GM12865 (cell line): ENCODE results near the gene CACTIN.

Source experiments
- DNase-seq: peaks from one replicate; pipeline ENCODE4 v3.0.0; 2010; ENCODE audit warnings: low read depth
- H3K4me3 ChIP-seq: 2 replicates; pipeline ENCODE4 v1.5.1; 2011; ENCODE audit warnings: mild to moderate bottlenecking, low read depth, low read length, control low read depth
- TF ChIP-seq, protein P1 (sequence below): IDR thresholded peaks from 2 replicates; pipeline ENCODE4 v1.5.1; 2011; ENCODE audit warnings: low read length, control low read depth, low read depth, inconsistent platforms; ENCODE audit not compliant: insufficient read depth; ENCODE audit errors: missing control alignments

The CACTIN gene

GRCh38 chr19:3643674-3644313, 17.2 kb upstream of the CACTIN start:
- H3K4me3 ChIP-seq: no peak overlapping the region
- DNase-seq: no peak
- TF ChIP-seq, protein P1, sequence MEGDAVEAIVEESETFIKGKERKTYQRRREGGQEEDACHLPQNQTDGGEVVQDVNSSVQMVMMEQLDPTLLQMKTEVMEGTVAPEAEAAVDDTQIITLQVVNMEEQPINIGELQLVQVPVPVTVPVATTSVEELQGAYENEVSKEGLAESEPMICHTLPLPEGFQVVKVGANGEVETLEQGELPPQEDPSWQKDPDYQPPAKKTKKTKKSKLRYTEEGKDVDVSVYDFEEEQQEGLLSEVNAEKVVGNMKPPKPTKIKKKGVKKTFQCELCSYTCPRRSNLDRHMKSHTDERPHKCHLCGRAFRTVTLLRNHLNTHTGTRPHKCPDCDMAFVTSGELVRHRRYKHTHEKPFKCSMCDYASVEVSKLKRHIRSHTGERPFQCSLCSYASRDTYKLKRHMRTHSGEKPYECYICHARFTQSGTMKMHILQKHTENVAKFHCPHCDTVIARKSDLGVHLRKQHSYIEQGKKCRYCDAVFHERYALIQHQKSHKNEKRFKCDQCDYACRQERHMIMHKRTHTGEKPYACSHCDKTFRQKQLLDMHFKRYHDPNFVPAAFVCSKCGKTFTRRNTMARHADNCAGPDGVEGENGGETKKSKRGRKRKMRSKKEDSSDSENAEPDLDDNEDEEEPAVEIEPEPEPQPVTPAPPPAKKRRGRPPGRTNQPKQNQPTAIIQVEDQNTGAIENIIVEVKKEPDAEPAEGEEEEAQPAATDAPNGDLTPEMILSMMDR: no peak

- peak; percentile 36 for DNase-seq
- H3K4me3 ChIP-seq: no peak overlapping the region
- TF ChIP-seq, protein P1: no peak
These were observed 16.5 kb upstream of the CACTIN start for GRCh38 chr19:3642987-3643673.

GRCh38 chr19:3642296-3642695, 15.7 kb upstream of the CACTIN start:
- TF ChIP-seq, protein P1: no peak
- no peak for DNase-seq

GRCh38 chr19:3641515-3642269, 15.1 kb upstream of the CACTIN start:
- no peak for DNase-seq
- H3K4me3 ChIP-seq: no peak overlapping the region
- TF ChIP-seq, protein P1: no peak

More at GRCh38 chr19:3642296-3642695, 15.7 kb upstream of the CACTIN start:
- no peak overlapping the region for H3K4me3 ChIP-seq

DNA sequence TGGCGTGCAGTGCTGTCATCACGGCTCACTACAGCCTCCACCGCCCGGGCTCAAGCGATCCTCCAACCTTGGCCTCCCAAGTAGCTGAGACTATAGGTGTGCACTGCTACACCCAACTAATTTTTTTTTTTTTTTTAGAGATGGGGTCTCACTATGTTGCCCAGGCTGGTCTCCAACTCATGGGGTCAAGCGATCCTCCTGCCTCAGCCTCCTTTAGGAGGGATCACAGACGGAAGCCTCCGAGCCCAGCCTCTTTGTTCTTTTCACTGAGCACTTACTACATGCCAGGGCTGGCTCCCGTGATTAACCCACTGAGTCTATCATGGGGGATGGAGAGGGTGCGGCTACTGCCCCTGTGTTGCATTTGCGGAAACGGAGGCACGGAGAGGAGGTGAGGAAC, 12.9 kb upstream of the CACTIN start:
- H3K4me3 ChIP-seq: no peak overlapping the region
- TF ChIP-seq, protein P1: no peak
- no peak for DNase-seq

GRCh38 chr19:3638208-3639193, 11.9 kb upstream of the CACTIN start:
- TF ChIP-seq, protein P1: no peak
- DNase-seq: no peak
- H3K4me3 ChIP-seq: no peak overlapping the region
